HG02938 (cell line): ENCODE measurements around the gene IL1R1.
"Not testable (repeated sequence)": the region's sequence is repeated elsewhere in the genome, so short reads cannot be mapped to it uniquely, and the experiment has no call there.

Experiments
- ATAC-seq: cut with Tn5 transposase; IDR thresholded peaks from one replicate; pipeline ENCODE4 v1.9.1; 2021; ENCODE audit warnings: mild to moderate bottlenecking, moderate library complexity; ENCODE audit not compliant: unreplicated experiment

The IL1R1 gene

DNA sequence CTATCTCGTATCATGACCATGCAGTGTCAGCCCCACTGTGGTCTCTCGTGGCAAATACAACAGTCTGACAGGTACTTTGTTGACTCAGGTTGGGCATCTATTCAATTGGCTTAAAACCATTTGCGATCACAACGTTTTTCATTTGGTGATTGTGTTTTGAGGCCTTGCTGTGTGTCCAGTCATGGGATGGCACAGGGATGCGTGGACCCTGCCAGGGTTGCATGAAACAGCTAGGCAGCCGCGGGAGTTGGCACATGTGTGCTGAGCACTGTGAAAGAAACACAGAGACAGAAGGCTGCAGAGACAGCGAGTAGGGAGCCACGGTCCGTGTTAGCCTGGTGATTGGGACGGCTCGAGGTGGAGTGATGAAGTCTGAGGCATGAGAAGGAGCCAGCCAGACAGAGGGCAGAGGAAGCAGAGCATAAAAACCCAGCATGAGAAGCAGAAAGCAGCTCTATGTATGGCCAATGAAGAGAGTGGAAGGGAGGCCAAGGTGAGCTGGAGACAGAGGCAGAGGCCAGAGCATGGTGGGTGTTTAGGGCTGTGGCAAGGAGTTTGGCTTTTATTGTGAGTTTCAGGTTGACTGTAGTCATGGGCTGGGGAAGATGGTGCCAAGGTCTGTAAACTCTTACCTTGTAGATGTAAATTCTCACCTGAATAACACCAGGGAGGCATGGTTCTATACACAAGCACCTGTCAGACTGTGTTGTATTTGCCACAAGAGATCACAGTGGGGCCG, 31.8 kb upstream of the IL1R1 start:
- no peak for ATAC-seq

DNA sequence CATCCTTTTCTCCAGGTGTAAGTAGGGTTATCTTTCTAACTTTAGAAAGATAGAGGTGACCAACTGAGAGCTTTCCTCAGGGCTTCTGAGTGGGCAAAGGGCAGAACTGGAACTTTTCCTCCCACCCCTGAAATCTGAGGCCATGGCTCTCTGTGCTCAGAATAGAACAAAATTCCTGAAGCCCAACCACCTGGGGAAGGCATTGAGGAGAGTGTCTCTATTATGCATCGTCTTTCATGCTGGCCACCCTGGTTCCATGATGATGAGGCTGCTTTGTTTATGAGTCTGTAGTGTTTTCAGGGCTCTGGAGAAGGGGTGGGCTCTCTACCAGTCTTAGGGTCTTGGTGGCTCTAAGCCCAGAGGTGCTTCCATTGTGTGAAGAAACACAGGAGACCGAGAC, 30.7 kb upstream of the IL1R1 start:
- ATAC-seq: no peak

DNA sequence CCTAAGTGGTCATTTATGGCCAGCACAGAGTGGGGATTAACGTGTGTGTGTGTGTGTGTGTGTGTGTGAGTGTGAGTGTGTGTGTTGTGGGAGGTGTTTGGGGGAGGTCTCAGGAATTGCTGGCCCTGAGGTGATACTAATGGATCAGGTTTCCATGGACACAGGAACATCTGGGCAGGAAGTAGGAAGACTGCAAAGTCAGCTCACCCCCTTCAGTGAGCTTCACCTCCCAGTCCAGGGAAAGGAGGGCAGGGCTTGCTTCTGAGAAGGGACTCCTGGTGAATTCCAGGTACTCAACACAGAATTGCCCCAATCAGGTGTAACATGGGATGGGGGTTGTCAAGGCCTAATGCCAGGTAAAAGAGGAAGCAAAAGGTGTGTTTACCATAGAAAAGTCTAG, 30.3 kb upstream of the IL1R1 start:
- ATAC-seq: no peak

DNA sequence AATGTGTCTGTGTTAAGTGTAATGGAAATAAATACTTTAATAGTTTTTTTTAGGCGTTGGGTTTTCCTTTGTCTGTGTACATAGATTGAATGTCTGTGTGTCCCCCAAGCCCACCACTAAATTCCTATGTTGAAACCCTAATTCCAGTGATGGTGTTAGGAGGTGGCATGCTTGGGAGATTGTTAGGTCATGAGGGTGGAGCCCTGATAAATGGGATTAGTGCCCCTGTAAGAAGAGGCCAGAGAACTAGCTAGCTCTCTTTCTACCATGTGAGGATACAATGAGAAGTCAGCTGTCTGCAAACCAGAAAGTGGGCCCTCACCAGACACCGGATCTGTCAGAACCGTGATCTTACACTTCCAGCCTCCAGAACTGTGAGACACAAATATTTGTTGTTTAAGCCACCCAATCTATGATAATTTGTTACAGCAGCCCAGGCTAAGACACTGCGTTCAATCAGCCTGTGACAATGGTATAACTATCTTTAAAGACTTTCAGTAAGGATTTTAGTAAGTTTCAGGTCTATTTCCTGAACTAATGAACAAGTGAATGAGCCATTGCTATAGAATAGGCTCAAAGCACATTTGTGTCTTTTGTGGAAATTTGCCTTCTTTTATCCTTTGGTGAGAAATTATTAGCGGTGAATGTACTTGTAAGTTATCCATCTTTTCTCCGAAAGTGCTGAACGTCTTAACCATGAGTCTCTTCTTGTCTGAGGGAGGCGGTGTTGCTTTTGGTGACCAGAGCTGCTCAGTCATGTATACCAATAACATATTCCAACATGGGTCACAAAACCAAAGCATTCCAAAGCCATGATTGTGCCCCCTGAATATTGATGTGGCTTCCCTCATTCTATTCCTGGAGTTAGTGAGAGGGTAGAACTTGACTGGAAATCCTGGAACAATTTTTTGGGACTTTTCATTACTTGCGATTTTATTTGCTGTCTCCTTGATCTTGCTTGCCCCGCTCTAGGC, 29.6 kb upstream of the IL1R1 start:
- ATAC-seq: no peak

DNA sequence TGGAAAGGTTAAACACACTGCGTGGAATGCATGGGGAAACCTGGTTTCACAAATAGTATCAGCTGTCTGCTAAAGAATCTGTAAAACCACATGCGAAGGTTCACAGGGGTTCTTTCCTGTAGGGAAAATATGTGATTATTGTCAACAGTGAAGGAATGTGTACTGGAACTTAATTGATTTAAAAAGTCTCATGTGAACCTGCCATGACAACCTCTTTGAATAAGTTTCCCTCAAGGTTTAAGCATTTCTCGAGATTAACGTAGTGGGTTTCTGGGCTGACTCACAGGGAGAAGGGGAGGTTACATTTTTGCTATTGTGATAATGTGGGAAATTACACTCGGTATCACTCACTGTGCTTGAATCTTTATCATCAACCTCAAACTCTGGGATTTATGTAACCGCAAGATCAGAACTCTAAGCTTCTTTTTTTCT, 28.2 kb upstream of the IL1R1 start:
- ATAC-seq: no peak

DNA sequence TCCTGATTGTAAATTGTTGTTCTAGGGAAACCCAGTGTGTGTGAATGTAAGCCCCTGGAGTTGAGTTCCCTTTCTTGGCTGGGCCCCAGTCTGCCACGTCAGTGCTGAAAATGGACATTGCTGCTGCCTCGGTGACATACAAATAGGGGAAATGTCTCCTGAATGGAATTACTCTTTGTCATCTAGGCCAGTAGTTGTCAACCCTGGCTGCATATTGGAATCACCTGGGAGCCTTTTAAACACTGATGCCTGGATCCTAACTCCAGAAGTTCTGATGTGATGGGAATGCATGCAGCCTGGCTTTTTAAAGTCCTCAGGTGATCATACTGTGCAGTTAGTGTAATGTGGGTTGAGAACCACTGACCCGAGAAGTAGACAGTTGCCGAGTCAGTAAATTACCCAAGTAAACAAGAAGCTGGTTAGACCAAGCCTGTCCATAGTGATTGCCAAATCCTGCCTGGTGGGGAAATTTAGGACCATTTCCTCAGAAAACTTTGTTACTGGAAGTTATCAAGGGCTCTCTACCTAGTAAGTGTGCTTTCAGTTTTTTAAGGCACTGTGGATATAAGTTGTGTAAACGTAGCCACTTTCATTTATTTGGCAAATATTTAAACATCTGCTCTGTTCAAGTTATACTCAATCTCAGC, 27.6 kb upstream of the IL1R1 start:
- ATAC-seq: no peak

DNA sequence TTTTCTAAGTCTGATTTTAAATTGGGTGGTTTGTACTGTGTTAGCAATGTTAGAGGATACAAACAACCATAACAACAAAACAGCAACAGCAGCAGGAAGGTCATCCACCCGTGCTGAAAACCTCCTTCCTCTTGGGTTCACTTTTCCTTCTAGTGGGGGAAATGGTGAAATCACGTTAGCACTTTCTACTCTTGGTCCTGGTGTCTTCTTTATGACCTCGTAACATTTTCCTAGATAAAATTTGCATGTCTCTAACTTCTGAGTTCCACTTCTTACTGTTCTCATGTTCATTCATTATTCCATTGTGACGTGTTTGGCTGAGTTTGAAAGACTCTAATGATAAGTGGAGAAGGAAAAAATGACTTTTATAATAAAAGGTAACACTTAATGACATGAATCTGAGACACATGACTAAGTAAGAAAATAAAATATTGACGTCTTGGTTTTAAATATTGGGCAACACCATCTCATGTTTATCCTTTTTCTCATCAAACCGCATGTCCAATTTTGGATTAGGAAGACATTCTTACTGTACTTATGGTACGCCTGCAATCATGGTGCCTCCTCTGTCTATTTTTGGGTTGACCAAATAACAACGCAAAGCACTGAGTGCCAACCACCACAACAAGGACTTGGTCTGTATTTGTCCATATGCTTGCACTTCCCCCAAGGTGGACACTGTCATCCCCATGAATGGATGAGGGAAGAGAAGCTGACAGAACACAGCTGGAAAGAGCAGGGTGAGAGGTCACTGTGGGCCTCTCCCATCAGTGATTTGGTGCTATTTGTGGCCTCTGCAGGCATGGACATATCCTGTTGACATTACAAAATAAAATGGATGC, 25.7 kb upstream of the IL1R1 start:
- no peak for ATAC-seq

DNA sequence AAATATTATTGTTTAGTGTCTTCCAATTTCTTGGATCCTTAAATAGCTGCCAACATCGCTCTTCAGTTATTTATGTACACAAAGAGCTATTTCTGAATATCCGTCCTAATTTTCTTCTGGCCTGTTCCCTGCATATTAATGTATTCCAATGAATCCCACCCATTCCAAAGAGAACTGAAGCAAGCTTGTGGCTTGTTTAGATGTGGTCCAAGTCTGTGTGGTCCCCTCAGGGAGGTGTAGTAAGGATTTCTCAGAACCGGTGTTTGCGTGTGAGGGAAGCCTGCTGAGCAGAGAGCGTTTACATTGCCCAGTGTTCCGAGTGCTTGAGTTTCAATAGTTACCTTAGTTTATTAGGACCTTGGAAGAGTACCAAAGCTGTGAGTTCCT, 25.1 kb upstream of the IL1R1 start:
- ATAC-seq: no peak

DNA sequence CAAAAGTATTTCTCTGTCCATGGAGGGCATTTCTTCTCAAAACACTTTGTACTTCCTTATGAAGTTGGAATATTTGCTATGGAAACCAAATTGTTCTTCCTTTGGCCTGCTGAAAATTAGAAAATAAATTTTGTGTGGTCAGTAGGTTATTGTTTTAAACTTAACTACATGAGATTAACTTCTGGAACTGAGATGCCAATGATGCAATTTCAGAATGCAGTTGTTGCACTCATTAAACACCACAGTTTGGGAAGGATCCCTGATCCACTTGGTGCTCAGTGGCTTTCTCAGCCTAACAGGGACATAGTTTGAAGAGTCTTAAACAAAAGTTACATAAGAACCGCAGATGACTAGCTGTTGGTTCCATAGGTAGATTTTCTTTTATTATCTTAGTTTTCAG, 23.3 kb upstream of the IL1R1 start:
- no peak for ATAC-seq

DNA sequence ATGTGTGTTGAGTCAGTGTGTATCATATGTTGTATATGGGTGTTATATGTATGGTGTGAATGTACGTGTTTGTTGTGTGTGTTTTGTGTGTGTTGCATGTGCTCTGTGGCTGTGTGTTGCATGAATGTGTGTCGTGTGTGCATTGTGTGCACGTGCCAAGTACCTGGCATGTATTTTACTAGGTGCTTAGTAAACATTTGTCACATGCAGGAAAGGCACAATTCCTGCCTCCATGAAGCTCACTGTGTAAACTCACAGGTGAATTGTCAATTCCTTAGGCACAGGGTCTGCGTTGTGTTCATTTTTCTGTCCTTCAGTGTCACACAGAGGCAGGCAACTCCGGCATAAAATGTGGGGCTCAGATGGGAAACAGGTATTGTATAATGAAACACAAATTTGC, 22.3 kb upstream of the IL1R1 start:
- ATAC-seq: no peak

DNA sequence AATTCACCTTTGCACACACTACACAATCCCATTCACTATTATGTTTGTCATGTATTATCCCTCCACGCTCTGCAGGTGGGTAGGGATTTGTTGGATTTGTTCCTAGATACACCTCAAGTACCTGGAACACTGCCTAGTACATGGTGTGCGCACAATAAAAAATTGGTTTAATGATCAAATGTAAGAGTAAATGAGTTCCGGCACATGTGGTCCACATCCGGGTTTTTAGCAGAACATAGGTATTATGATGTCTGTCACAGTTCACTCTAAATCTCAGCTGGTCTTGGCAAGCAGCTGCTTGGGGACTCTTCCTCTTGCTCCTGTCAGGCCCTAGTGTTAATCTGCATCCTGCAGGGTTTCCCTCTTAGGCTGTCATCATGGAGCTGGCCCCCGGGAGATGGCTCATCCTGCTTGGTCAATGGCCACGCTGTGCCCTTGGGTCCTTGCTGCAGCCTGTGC, 21.8 kb upstream of the IL1R1 start:
- no peak for ATAC-seq

DNA sequence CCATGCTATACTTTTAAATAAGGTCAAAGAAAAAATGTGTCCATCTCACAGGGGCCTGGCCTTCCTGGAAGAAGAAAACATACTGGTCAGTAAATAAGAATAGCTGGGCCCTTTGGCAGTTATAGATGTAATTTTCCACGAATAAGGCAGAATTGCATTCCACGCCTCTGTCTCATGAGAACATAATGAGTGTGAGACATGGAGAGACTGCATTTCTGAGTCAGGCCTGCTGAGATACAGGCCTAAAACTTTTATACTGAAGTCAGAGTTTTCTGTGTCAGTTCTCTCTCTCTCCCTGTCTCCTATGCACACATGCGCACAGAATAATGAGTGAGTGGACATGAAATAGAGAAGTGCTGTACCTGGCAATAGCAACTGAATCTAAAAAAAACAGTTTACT, 20.4 kb upstream of the IL1R1 start:
- no peak for ATAC-seq

DNA sequence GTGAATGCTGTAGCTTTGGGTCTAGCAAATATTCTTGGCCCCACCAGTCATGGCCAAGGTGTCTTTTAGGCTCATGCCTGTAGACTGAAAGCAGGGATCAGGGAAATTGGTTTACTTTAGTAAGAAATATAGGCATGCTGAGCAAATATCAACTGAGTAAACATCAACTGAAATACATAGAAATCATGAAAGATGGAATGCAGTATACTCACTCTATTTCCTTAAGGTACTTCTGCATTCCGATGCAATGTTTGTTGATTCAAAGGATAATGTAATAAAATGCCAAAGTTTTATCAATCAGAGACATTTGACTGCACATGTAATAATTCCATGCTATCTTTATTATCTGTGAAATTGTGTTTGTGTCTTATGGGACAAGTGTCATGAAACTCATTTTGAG, 19.6 kb upstream of the IL1R1 start:
- no peak for ATAC-seq

DNA sequence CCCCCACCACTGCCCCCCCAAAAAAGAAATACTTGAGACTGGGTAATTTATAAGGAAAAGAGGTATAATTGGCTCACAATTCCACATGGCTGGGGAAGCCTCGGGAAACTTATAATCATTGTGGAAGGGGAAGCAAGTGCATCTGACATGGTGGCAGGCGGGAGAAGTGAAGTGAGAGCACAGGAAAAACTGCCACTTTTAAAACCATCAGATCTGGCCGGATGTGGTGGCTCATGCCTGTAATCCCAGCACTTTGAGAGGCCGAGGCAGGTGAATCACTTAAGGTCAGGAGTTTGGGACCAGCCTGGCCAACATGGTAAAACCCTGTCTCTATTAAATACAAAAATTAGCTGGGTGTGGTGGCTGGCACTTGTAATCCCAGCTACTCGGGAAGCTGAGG, 18.1 kb upstream of the IL1R1 start:
- not testable (repeated sequence) for ATAC-seq

DNA sequence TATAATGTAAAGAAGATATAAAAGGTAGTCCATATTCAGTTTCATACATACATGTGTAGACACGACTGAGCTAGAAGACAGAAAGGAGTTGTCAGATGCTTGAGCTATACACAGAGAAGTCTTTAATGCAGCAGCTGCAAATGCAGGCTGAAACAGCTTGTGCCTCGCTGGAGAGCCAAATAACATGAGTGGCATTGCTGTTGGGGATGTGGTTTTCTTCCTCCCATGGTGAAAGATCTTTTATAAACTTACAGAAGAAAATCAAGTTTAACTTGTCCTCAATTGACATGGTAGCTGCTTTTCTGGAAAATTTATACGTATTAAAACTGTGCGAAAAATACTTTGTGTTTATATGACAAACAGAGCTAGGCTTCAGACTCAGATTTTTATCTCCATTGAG, 16.4 kb upstream of the IL1R1 start:
- no peak for ATAC-seq

DNA sequence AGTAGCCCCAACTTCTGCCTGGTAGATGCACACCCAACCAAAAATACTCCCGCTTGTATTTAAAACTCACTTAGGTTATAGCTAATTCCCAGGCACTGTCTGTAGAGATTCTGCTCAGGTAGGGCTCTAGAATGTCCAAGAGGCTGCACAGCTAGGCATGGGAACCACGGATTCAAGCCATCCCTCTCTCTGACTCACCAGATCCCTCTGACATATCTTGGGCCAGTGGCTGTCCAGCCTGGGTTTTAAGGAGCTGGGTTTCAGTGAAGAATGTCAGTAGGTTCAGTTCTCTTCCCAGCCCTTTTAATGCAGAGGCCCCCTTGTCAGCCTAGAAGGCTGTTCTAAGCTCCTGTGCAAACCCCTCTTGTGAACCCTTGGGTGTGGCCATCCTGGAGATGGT, 15.9 kb upstream of the IL1R1 start:
- no peak for ATAC-seq

DNA sequence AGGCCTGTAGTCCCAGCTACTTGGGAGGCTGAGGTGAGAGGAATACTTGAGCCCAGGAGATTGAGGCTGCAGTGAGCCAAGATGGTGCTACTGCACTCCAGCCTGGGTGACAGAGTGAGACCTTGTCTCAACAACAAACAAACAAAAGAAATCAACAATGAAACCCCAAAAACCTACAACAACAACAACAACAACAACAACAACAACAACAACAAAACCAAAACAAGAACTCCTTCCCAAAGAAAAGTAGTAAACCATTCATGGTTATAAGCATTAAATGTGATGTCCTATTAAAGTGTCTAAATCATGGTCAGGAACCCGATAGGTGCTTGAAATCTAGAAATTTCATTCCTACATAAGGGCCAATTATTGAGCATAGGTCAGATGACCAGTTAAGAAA, 13.5 kb upstream of the IL1R1 start:
- ATAC-seq: no peak

DNA sequence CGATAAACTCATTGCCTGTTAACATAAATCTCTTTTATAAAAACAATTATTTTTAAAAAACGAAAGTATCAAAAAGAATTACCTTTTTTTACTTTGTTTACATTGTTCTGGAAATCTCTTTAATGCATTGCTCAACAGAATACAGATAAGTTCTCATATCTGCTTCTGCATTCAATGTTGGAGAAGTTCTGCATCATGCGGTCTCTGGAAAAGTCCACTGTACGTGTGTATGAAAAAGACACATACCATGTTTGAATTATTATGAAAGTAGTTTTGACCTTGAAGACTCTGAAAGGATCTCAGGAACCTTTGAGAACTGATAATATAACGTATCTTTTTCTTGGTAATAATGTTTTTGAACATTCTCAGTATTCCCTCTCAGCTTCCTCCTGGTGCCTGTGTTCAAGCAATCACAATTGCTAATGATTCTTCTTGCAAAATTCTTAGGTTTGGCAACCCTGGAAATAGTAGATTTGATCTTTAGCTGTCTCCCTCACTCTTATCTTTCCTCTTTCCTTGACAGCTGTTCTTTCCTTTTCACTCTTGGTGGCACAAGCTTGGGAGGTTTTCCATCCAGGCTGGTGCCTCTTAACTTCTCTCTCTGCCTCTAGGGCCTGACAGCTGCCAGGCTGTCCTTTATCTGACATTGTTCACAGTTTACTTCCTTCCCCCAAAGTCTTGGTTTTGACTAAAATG, 12.4 kb upstream of the IL1R1 start:
- ATAC-seq: no peak

DNA sequence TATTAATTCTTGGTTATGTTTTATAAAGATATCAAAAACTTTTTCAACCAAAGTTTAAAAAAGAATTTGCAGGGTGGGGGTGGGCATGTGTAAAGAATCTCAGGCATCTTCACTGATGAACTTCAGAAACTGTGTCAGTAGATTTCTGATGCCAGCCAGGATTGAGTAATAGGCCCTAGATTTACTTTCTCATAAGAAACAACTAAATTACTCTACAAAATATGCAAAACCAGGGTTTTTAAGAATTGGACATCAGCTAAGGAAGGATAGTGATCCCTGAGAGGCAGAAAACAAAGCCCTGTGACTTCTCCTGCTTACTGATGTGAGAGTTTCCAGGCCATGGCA, 11.9 kb upstream of the IL1R1 start:
- ATAC-seq: no peak

DNA sequence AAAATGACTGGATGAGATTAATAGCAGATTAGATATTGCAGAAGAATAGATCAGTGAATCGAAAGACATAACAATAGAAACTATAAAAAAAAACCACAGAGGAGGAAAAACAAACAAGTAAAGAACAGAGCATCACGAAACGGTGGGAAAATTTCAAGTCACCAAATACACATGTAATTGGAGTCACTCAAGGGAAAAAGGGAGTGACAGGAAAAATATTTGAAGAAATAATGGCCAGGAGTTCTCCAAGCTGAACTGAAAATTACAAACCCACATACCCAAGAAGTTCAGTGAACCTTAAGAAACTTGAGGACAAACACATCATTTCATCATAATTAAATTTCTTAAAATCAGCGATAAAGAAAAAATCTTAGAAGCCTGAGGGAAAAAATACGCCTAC, 11.0 kb upstream of the IL1R1 start:
- no peak for ATAC-seq
